Vagina (tissue), 2 donors: ENCODE measurements around the gene EDC3.

Source experiments
- POLR2A ChIP-seq, 2 donors: fragments of 450-650 bp; IDR thresholded peaks; one replicate each; pipeline ENCODE4 v1.6.1; 2017; ENCODE audit warnings: antibody characterized with exemption in 2 of 2, mild to moderate bottlenecking in 2 of 2, moderate library complexity in 2 of 2
- POLR2AphosphoS5 ChIP-seq, 2 donors: sonication (generic); formaldehyde crosslinking; IDR thresholded peaks; one replicate each; pipeline ENCODE4 v1.9.0; 2017; ENCODE audit warnings: antibody characterized with exemption in 2 of 2, mild to moderate bottlenecking in 2 of 2, low read depth in 1 of 2; ENCODE audit not compliant: insufficient read depth in 1 of 2
- TF ChIP-seq, protein P1 (sequence below), 3 experiments: fragments of 450-650 bp in 2 of 3; fragments of 200-600 bp in 1 of 3; sonication (generic) in 1 of 3; IDR thresholded peaks; one replicate each; pipeline ENCODE4 v1.5.1; 2017 to 2019; ENCODE audit warnings: antibody characterized with exemption in 3 of 3, mild to moderate bottlenecking in 2 of 3, moderate library complexity in 2 of 3

DNA sequence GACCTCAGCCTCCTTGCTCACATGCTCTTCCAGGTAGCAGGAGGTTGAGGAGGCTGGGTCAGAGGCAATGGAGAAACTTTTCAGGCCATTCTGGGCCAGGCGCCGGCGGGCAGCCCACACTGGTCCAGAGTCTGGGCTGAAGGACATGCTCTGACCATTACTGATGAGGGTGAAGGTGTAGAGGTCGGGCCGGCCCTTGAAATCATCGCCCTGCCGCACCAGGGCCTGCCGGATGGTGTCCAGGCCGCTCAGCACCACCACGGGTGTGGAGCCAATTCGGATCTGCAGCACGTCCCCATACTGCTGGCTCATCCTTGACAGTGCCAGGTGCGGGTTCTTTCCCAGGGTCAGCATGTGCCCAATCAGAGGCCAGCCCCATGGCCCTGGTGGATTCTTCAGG, 26.8 kb upstream of the EDC3 start:
- TF ChIP-seq, protein P1, sequence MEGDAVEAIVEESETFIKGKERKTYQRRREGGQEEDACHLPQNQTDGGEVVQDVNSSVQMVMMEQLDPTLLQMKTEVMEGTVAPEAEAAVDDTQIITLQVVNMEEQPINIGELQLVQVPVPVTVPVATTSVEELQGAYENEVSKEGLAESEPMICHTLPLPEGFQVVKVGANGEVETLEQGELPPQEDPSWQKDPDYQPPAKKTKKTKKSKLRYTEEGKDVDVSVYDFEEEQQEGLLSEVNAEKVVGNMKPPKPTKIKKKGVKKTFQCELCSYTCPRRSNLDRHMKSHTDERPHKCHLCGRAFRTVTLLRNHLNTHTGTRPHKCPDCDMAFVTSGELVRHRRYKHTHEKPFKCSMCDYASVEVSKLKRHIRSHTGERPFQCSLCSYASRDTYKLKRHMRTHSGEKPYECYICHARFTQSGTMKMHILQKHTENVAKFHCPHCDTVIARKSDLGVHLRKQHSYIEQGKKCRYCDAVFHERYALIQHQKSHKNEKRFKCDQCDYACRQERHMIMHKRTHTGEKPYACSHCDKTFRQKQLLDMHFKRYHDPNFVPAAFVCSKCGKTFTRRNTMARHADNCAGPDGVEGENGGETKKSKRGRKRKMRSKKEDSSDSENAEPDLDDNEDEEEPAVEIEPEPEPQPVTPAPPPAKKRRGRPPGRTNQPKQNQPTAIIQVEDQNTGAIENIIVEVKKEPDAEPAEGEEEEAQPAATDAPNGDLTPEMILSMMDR (IDR thresholded peaks at IDR 0.05) = no peak
- TF ChIP-seq POLR2AphosphoS5 (IDR thresholded peaks at IDR 0.05; ENCODE audit: insufficient read depth in 1 of 2, low read depth in 1 of 2) = no peak
- TF ChIP-seq POLR2A (IDR thresholded peaks at IDR 0.05) = no peak
